Neural cell (in vitro differentiated cells): ENCODE data around the gene LARGE1.

Experiments
- CTCF ChIP-seq: fragments of 450-650 bp; IDR thresholded peaks from 2 replicates; pipeline ENCODE4 v1.5.1; 2014; ENCODE audit warnings: antibody characterized with exemption, mild to moderate bottlenecking, moderate library complexity; ENCODE audit not compliant: poor library complexity, severe bottlenecking
- EP300 ChIP-seq: fragments of 450-650 bp; conservative IDR thresholded peaks from 2 replicates; pipeline ENCODE4 v1.6.1; 2014; ENCODE audit warnings: antibody characterized with exemption, mild to moderate bottlenecking, moderate library complexity; ENCODE audit not compliant: poor library complexity, severe bottlenecking
- EZH2 ChIP-seq: fragments of 200-600, 300-800 bp; shearing (Covaris generic), sonication (generic); IDR thresholded peaks from 2 replicates; pipeline ENCODE4 v1.6.1; 2014; ENCODE audit warnings: antibody characterized with exemption, low read length, borderline replicate concordance, mild to moderate bottlenecking; ENCODE audit not compliant: insufficient read depth, poor library complexity, severe bottlenecking
- RAD21 ChIP-seq: fragments of 450-650 bp; conservative IDR thresholded peaks from 2 replicates; pipeline ENCODE4 v1.6.1; 2014; ENCODE audit warnings: antibody characterized with exemption, mild to moderate bottlenecking, moderate library complexity
- TAF1 ChIP-seq: IDR thresholded peaks from 2 replicates; pipeline ENCODE4 v1.6.1; 2012; ENCODE audit warnings: low read depth
- TF ChIP-seq, protein P1 (sequence below): IDR thresholded peaks from 2 replicates; pipeline ENCODE4 v1.6.1; 2012; ENCODE audit warnings: borderline replicate concordance

DNA sequence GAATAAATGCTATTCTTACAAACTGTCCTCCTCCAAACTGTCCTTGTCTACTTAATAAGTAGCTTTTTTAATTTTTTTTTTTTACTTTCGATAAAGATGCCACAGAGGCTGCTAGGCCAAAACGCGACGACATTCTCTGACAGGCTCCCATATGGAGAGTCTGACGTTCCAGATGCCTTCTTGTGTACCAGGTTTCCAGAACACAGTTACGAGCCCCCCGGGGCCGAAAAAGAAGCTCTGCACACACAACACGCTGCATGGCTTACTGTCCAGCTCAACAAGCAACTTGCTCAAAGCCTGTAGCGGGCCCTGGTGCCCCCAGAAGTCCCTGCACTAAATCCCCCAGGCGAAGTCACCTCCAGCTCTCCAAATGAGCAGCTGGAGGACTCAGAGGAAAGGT lies 39.3 kb downstream of the LARGE1 start:
- TF ChIP-seq CTCF (no peak), TAF1 (no peak), EP300 (no peak), EZH2 (no peak), RAD21 (no peak)
- TF ChIP-seq, protein P1, sequence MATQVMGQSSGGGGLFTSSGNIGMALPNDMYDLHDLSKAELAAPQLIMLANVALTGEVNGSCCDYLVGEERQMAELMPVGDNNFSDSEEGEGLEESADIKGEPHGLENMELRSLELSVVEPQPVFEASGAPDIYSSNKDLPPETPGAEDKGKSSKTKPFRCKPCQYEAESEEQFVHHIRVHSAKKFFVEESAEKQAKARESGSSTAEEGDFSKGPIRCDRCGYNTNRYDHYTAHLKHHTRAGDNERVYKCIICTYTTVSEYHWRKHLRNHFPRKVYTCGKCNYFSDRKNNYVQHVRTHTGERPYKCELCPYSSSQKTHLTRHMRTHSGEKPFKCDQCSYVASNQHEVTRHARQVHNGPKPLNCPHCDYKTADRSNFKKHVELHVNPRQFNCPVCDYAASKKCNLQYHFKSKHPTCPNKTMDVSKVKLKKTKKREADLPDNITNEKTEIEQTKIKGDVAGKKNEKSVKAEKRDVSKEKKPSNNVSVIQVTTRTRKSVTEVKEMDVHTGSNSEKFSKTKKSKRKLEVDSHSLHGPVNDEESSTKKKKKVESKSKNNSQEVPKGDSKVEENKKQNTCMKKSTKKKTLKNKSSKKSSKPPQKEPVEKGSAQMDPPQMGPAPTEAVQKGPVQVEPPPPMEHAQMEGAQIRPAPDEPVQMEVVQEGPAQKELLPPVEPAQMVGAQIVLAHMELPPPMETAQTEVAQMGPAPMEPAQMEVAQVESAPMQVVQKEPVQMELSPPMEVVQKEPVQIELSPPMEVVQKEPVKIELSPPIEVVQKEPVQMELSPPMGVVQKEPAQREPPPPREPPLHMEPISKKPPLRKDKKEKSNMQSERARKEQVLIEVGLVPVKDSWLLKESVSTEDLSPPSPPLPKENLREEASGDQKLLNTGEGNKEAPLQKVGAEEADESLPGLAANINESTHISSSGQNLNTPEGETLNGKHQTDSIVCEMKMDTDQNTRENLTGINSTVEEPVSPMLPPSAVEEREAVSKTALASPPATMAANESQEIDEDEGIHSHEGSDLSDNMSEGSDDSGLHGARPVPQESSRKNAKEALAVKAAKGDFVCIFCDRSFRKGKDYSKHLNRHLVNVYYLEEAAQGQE: no peak
